ENCODE data around the gene PAQR5. TPM values are rescaled to one million over a fixed set of nuclear protein-coding genes. Genes with fewer than 3 reads are reported as not detected.

Gene PAQR5, protein sequence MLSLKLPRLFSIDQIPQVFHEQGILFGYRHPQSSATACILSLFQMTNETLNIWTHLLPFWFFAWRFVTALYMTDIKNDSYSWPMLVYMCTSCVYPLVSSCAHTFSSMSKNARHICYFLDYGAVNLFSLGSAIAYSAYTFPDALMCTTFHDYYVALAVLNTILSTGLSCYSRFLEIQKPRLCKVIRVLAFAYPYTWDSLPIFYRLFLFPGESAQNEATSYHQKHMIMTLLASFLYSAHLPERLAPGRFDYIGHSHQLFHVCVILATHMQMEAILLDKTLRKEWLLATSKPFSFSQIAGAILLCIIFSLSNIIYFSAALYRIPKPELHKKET
- 1.7 TPM for total RNA-seq
- long read RNA-seq, partial matches to known transcripts: 1 of 3 reads
- long read RNA-seq, other reads (novel, unspliced or antisense): 2 of 3 reads

DNA sequence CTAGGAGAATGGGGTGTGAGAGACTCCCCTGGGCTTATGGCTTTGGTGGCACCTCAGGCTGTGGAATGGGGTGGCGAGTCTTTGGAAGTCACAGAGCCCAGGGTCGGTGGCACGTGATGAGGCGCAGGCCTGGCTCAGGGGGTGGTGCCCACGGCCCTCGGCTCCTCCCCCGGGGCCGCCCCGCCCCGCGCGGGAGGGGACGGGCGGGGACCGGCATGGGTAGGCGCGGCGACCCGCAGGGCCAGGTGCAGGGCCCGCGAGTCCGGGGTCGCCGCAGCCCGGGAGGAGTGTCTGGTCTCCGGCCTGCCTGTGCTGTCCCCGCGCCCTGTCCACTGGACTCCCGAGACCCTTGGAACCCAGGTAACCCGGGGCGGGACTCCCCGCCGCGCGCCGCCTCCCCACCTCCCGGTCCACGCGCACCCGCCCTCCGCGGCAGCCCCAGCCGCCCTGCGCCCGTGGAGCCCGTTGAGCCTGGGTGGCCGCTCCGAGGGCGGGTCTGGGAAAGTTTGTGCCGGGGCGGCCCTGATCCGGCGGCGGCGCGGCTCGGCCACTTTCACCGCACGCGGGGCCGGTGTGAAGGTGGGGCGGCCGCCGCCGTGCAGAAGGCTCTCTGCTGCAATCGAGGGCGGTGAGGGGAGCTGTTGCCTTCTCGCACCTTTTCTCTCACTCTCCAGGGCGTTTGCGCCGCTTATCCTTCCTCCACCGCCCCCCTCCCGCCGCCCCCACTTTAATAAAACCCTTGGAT, at the start of gene PAQR5:
Gene PAQR5, plus strand, starts transcription at position 216 of the 745 bp plus-strand sequence. CDS start 61,169 bp downstream, outside the sequence.
- intact Hi-C loops (cut with micrococcal nuclease): no loop called here
- DNase-seq: peak; percentile 63
- ATAC-seq: peak; percentile 93

DNA sequence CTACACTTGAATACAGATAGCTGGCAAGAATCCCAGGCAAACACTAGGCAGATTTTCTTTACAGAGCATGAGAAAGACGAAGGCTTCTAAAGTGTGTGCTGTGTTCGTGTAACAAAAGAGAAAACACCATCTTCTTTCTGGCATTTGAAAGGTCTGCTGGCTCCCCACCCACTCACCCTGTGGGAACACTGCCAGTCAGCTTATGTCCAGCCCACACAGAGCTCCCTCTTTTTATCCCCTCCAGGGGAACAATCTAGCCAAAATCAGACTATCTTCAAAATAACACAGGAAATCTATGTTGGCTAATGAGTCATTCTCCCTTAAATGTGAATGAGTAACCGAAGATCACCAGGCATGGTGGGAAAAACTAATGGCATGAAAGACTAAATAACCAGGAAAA, 45.6 kb upstream of the PAQR5 start:
- DNase-seq: no peak
- intact Hi-C loops (cut with micrococcal nuclease): no loop called here
- peak; percentile 29 for ATAC-seq

DNA sequence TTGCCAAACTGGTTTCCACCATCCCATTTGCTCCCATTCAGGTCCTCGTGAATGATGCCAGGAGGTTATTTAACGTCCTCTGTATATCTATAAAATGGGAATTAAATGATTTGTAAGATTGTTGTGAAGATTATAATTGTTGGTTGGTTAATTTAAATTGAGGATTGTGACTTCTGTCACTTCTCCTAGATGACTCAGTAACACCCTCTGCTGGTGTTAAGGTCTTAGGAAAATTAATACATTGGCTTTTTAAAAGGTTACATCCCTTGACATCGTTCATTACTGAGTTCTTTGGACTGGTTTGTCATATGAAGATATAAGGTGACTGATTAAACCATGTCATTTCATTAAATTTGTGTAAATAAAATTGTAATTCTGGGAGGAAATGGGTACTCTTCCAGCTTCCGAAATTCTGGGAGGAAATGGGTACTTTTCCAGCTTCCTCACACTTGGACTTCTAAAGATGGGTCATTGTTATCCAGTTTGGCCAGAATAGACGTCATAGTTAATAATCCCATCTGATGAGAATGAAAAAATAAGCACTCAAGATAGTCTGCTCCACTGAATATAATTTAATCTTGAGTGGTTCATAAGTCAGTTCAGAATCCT, 33.3 kb upstream of the PAQR5 start:
- no peak for DNase-seq

DNA sequence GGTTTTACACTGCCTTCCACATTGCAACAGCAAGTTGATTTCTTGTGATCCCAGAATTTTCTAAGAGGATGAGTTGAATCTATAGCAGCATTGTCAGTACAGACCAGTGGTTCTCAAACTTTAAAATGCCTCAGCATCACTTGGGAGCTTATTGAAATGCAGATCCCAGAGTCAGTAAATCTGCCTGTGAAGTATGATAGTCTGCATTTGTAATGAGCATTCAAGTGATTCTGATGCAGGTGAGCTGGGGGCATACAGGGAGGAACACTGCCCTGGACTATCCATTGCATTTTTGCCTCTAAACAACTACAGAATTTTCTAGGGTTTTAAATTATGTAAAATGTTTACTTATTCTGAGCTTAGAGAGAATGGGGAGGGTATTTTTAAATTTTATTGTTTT, 27.5 kb upstream of the PAQR5 start:
- intact Hi-C loops (cut with micrococcal nuclease): no loop called here
- DNase-seq (no peak), ATAC-seq (no peak)

More for the DNA sequence above, 33.3 kb upstream of the PAQR5 start:
- ATAC-seq: no peak
- intact Hi-C loops (cut with micrococcal nuclease): loop anchor here (5.0 kb wide), 1 partner anchor 208 kb away; no protein-coding TSS in a partner anchor

DNA sequence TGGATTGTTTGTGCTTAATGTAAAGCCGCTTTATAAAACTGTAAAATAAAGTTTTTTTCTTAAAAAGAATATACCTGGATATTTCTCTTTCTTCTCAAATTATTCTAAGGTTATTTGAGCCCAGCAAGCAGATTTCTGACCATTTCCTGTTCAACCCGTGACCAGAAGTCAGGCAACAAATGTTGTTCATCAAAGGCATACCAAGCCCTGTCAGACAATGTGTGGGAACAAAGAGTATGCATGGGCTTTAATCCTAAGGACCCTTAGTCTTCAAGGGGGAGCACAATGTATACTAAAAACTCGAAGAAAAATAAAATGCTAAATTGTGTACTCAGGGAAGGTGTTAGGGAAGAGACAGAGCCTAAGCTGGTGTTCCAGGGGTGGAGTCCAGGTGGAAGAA, 26.6 kb upstream of the PAQR5 start:
- intact Hi-C loops (cut with micrococcal nuclease): no loop called here
- no peak for ATAC-seq
- DNase-seq: no peak

DNA sequence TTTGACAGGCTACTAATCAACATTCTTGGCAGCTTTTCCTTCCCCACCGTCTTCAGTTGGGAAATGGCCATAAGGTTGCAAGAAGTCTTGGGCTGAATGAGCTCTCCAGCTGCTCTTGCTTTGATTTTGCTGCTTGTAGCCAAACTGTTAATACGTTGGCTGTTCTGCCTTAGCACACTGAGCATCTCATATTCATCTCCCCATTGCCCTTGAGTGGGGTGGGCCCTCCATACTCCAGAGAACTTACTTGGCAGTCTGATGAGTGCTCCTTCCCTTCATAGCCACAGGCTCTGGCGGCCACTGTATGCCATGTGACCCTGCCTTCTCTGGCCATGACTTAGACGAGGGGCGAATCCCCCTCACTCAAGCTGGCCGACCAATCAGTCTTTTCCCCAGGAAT, 25.8 kb upstream of the PAQR5 start:
- no peak for ATAC-seq
- intact Hi-C loops (cut with micrococcal nuclease): no loop called here
- no peak for DNase-seq

DNA sequence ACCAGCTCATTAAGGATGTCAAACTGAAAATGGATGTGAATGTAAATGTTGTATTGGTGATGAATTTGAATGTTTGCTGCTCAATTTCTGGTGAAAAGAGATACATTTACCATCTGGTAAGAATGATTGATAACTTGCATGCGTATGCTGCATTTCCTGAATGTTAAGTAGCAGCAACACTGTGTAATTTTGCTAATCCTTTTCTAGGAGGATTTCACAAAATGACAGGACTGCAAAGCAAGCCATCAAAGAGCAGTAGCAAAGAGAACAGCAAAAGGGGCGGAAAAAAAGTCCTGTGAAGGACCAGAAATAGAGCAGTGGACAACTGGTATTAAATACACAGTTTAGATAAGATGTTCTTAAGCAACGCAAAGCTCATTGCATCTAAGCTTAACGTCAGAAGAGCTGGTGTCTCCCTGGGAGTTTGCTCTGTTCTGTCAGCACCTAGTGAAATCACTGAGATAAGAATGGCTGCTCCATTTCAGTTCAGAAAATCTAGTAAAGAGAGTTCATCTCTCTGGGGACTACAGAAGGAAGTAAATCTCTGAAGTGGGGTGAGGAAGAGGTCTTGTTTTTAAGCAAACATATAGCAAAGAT, 23.5 kb upstream of the PAQR5 start:
- DNase-seq (no peak), ATAC-seq (peak; percentile 64)
- intact Hi-C loops (cut with micrococcal nuclease): no loop called here

DNA sequence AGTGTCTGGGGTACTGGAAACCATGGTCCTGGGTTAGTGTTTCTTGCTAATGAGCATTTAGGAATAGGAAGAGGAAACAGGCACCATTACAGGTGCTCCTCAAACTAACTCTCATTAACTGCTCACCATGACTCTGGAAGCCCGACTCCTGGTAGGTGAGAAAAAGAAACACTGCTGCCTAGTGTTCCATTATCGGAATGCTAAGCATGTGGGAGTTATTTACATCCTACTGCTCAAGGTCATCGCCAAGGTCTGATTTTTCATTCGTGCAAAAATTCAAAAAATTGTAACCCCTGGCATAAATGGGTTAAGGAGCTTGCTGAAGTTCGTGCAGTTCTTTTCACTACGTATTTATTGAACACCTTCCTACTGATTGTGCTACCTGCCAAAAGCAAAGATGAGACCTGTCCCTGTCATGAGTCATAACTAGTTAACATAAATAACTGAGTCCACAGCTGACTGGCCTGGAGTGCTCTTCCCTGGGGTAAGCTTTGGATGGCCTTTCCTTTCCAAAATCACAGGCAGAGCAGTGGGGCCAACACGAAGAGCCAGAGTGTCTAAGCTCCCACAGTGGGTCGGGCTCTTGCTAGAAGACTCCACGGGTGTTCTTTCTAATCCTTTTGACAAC, 22.7 kb upstream of the PAQR5 start:
- DNase-seq (no peak), ATAC-seq (no peak)
- intact Hi-C loops (cut with micrococcal nuclease): no loop called here

DNA sequence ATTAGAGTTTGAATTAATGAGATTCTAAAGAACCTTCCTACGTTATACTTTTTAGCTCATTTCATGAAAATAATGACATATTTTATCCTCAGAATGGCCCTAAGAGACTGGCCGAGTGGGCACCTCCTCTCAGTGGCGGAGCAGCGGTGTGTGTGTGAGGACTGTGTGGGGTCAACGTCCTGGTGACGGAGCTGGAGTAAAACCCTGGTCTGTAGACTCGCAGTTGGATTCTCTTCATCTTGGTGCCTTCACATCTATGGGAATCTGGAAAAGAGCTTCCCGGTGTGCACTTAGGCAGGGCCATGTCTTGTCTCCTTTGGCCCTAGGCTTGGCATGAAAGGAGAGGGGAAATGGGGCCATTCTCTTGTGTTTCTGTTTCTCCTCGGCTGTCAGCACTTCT, 21.4 kb upstream of the PAQR5 start:
- intact Hi-C loops (cut with micrococcal nuclease): no loop called here
- no peak for ATAC-seq

DNA sequence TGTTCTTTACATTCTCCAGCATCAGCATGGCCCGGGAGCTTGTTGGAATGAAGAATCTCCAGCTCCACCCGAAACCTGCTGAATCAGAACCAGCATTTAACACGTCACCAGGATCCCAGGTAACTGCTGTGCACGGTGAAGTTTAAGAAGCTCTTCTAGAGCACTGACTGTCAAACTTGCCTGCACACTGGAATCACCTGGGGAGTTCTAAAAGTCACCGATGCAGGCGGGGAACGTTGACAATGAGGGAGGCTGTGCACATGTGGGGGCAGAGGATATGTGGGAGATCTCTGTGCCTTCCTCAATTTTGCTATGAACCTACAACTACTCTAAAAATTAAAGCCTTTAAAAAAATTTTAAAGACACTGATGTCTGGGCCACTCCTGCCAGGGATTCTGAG, 19.1 kb upstream of the PAQR5 start:
- ATAC-seq: no peak

More for the DNA sequence above, 21.4 kb upstream of the PAQR5 start:
- no peak for DNase-seq

DNA sequence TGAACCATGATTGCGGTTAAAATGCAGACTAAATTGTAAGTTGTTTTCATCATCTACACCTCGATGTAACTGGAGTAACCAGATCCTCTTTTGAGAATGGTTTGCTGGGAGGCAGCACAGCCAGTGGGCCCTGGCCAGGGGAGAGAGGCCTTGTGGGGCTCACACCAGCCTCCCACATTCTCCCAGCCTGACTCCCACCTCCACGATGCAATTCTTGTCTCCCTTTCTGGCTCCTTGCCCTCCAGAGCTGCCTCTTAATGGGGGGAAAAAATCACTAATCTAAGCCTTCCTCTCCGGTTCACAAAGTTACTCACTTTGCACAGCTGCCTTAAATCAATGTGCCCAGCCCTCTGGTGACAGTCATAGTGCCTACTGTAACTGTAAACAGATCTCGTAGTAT, 17.9 kb upstream of the PAQR5 start:
- intact Hi-C loops (cut with micrococcal nuclease): no loop called here

More for the DNA sequence above, 19.1 kb upstream of the PAQR5 start:
- intact Hi-C loops (cut with micrococcal nuclease): no loop called here
- no peak for DNase-seq

DNA sequence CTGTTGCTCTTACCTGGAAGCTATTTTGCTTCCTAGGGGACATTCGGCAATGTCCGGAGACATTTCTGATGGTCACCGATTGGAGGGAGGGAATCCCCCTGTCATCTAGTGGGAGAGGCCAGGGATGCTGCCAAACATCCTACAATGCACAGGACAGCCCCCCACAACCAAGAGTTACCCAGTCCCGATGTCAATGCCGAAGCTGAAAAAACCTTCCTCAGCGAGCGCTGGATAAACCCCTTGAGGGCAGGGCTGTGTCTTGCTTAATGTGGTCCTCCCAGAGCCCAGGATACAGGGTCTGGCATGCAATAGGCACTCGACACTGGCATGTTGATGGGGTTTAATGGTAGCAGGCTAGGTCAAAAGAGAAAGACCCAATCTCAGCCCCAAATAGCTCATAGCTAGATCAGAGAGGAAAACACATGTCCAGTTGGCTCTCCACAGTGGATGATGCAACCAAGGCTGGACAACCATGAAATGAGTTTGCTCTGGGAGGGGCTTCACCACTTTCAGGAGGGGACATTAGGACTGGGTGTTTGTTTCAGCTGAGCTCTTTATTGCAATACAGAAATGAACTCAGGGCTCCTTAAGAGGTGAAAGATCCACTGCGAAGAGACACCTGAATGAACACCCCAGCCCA, 16.5 kb upstream of the PAQR5 start:
- no peak for ATAC-seq
- intact Hi-C loops (cut with micrococcal nuclease): no loop called here
- DNase-seq: no peak

More for the DNA sequence above, 17.9 kb upstream of the PAQR5 start:
- no peak for DNase-seq
- no peak for ATAC-seq

DNA sequence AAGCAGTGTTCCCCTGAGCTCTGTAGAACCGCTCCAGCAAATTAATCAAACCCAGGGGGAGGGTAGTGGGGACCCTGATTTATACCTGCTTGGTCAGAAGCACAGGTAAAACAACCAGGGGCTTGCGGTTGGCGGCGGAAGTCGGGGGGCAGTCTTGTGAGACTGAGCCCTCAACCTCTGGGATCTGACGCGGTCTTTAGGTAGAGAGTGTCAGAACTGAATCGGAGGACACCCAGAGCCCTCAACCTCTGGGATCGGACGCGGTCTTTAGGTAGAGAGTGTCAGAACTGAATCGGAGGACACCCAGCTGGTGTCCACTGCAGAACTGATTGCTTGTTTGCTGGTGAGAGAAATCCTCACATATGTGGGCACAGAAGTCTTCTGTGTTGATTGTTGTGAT, 12.9 kb upstream of the PAQR5 start:
- no peak for ATAC-seq
- DNase-seq: no peak
- intact Hi-C loops (cut with micrococcal nuclease): no loop called here

DNA sequence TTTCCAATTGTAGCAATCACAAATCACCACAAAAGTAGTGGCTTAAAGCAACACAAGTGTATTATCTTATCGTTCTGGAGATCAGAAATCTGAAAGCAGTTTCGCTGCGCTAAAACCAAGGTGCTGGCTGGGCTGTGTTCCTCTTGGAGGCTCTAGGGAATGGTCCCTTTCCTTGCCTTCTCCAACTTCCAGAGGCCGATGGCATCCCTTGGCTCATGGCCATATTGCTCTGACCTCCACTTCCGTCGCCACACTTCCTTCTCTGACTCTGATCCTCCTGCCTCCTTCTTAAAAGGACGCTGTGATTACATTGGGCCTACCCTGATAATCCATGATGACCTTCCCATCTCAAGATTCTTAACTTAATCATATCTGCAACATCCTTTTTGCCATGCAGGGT, 10.7 kb upstream of the PAQR5 start:
- no peak for DNase-seq
- no peak for ATAC-seq
- intact Hi-C loops (cut with micrococcal nuclease): no loop called here

DNA sequence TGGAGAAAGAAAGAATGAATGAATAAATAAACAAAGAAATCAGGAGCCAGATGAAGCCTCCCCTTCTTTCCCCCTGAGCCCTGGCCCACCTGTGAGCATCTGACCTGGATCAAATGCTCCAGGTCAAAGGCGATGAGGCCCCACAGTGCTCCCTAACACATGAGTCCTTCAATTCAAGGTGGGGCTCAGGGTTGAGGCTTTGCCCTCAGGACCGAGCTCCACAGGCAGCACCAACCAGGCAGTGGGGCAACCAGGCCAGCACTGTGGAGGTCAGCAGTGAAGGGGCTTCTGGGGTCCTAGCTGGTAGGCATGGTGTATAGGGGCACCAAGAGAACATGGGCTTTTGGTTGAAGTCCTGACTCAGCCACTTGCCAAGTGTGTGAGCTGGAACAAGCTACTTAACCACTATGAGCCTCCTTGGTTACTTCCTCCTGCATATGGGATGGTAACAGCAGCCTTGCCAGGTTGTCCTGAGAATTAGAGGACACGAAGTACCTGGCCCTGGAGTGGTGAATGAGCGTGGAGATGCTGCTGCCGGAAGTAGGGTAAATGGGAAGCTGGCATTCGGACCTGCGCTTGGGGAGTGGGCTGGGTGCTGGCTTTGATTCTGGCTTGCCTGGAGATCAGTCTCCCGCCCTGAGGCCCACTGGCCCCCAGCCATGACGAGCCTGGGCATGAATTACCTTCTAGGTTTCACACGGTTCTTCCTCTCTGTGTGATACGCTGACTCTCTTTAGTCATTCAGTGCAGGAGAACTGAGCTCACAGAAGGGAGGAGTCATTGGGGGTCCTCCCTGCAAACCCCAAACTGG, 10.0 kb upstream of the PAQR5 start:
- ATAC-seq (no peak), DNase-seq (no peak)
- intact Hi-C loops (cut with micrococcal nuclease): no loop called here

DNA sequence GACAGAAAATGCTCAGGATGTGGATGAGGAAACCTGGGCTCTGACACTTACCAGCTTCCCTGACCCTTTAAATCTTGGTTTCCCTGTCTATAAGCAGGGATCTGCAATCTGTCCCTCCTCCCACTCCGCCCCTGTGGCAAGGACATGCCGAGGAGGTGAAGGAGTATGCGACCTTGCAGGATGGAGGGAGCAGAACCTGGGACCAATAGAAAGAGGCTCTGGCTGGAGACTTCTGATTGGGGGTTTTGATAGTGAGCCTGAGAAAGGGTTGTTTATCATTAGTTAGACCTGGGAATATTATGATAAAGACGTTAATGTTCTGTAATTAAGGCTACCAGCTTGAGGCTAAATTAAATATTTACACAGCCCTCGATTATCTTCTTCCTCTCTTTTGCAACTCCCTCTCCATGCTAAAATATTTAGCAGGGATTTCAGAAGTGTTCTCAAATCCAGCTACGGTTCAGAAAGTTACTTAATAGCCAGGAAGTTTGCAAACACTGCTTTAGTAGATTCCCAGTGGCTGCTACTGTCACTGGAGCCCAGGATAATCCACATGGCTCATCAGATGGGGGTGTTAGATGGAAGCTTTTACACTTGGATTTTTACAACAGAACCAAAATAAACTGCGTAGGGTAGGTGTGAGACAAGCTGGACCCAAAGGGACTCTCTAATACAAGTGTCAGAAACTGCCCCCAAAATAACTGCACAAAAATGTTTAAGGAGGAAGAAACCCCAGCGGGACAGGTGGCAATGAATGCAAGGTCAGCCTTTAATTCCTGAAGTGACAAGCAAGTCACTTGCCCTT, 9.2 kb upstream of the PAQR5 start:
- ATAC-seq: no peak
- DNase-seq: no peak
- intact Hi-C loops (cut with micrococcal nuclease): no loop called here

Data from left ventricle myocardium superior (tissue), 1 donor.